Uterus (tissue), 4 donors: ENCODE measurements around the gene MMD. TPM values are rescaled to one million over a fixed set of nuclear protein-coding genes. Genes with fewer than 3 reads are reported as not detected.
"Not testable (repeated sequence)": the region's sequence is repeated elsewhere in the genome, so short reads cannot be mapped to it uniquely, and the experiment has no call there.

Experiments
- DNase-seq, 2 donors: peaks; one replicate each; pipeline ENCODE4 v3.0.0-alpha.2; 2019 to 2020
- H3K27ac ChIP-seq, 2 donors: fragments of 200-600 bp; sonication (generic); 1 replicate in 1 of 2; 2 replicates in 1 of 2; pipeline ENCODE4 v1.5.1; 2016 to 2018
- H3K27me3 ChIP-seq, 2 donors: fragments of 200-600 bp; sonication (generic); one replicate each; pipeline ENCODE4 v1.5.1; 2018 to 2019; ENCODE audit warnings: control low read depth in 1 of 2
- H3K36me3 ChIP-seq, 2 donors: fragments of 200-600 bp; sonication (generic); one replicate each; pipeline ENCODE4 v1.5.1; 2019; ENCODE audit warnings: control low read depth in 1 of 2
- H3K4me1 ChIP-seq, 2 donors: fragments of 200-600 bp; sonication (generic); one replicate each; pipeline ENCODE4 v1.5.1; 2018 to 2019; ENCODE audit warnings: control low read depth in 1 of 2
- H3K4me3 ChIP-seq, 2 donors: fragments of 200-600 bp; sonication (generic); 1 replicate in 1 of 2; 2 replicates in 1 of 2; pipeline ENCODE4 v1.5.1; 2018 to 2019; ENCODE audit warnings: mild to moderate bottlenecking in 1 of 2
- H3K9me3 ChIP-seq, 2 donors: fragments of 200-600 bp; sonication (generic); one replicate each; pipeline ENCODE4 v1.5.1; 2019; ENCODE audit warnings: control low read depth in 1 of 2
- POLR2A ChIP-seq, 2 donors: fragments of 450-650 bp; IDR thresholded peaks; one replicate each; pipeline ENCODE4 v1.6.1; 2016; ENCODE audit warnings: antibody characterized with exemption in 2 of 2, mild to moderate bottlenecking in 1 of 2, moderate library complexity in 1 of 2
- intact Hi-C: fragments of 100-400 bp; cut with DNase I; formaldehyde crosslinking; loops from one replicate; pipeline ENCODE4 v1.15.1; 2023; ENCODE audit warnings: low total_unique reads
- total RNA-seq, 4 donors: library from RNA; depleted of rRNA in 3 of 4; stranded (reverse); fragments of >200 nt in 3 of 4; gene quantifications; one replicate each; pipeline versions ENCODE4 v1.1.0 to v1.2.4, GENCODE V29; 2014 to 2023
- TF ChIP-seq, protein P1 (sequence below), 4 experiments: fragments of 200-600 bp in 2 of 4; fragments of 450-650 bp in 2 of 4; sonication (generic) in 2 of 4; IDR thresholded peaks; one replicate each; pipeline ENCODE4 v1.5.1; 2016 to 2019; ENCODE audit warnings: antibody characterized with exemption in 4 of 4, mild to moderate bottlenecking in 2 of 4, moderate library complexity in 1 of 4
- donor health status: DM: yes; HTN: yes; CAD: no.

Gene MMD
- total RNA-seq, 4 donors from 2014 or later = 1.3 to 27.9 (median 14.2) TPM

DNA sequence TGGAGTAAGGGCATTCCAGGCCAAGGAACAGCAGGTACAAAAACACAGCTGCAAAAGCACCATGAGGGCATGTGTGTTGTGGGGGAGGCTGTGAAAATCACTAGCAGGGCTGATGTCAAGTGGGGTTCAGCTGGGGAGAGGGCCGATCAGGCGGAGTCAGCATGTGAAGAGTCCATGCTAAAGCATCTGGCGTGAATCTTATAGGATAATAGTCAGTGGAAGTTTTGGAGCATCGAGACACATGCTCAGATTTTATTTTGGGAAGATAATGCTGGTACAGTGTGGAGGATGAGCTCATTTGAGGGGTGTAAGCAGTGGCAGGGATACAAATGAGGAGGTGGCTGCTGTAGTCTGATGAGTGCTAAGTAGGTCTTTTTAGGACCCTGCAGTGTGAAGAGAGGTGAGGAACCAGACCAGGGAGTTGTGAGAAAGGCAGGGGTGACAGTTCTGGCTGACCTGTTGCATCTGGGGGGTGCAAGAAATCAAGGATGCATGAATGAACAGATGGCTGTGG is 30.3 kb downstream of the MMD start:
- H3K27me3 ChIP-seq = no peaks in the 10 kb centered on the region
- peaks cover 0 to 3% of the 10 kb centered on the region in 2 donors for H3K4me1 ChIP-seq
- H3K4me3 ChIP-seq = no peak overlapping the region
- DNase-seq = no peak
- H3K36me3 ChIP-seq = no peaks in the 10 kb centered on the region
- no peak for TF ChIP-seq POLR2A (IDR thresholded peaks at IDR 0.05)
- TF ChIP-seq, protein P1, sequence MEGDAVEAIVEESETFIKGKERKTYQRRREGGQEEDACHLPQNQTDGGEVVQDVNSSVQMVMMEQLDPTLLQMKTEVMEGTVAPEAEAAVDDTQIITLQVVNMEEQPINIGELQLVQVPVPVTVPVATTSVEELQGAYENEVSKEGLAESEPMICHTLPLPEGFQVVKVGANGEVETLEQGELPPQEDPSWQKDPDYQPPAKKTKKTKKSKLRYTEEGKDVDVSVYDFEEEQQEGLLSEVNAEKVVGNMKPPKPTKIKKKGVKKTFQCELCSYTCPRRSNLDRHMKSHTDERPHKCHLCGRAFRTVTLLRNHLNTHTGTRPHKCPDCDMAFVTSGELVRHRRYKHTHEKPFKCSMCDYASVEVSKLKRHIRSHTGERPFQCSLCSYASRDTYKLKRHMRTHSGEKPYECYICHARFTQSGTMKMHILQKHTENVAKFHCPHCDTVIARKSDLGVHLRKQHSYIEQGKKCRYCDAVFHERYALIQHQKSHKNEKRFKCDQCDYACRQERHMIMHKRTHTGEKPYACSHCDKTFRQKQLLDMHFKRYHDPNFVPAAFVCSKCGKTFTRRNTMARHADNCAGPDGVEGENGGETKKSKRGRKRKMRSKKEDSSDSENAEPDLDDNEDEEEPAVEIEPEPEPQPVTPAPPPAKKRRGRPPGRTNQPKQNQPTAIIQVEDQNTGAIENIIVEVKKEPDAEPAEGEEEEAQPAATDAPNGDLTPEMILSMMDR (IDR thresholded peaks at IDR 0.05) = no peak
- intact Hi-C loops = no loop called here
- H3K9me3 ChIP-seq = no peaks in the 10 kb centered on the region
- no peak overlapping the region for H3K27ac ChIP-seq

DNA sequence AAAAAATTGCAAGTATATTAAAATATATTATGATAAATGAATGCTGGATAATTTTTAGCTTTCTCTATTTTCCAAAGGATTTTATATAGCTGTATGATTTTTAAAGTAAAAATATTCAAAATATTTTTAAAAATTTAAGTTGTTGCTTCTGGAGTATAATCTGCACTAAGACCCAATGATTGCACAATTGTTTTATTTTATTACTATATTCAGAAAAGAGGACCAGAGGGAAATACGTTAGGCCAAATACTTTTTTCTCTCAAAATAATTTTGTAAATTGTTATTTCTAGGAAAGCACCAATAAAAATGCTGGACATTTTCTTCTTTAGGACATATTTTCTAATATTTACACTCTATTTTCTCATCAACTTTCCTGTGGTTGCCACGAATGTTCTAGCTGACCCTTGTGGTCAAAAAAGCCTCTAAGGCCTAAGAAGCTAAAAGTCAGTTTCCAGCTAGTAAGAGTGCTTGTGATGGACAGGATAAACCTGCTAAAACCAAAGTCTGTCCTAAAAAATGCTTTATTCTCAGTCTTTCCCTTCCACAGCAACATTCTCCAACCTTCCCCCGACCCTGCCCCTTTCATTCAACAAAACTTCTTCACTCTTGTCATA is 31.2 kb downstream of the MMD start:
- H3K4me3 ChIP-seq = no peak overlapping the region
- intact Hi-C loops = no loop called here
- H3K36me3 ChIP-seq = no peaks in the 10 kb centered on the region
- H3K27ac ChIP-seq = no peak overlapping the region
- peaks cover 0 to 3% of the 10 kb centered on the region in 2 donors for H3K4me1 ChIP-seq
- DNase-seq = no peak
- H3K9me3 ChIP-seq = no peaks in the 10 kb centered on the region
- TF ChIP-seq, protein P1 (IDR thresholded peaks at IDR 0.05) = no peak
- no peaks in the 10 kb centered on the region for H3K27me3 ChIP-seq

DNA sequence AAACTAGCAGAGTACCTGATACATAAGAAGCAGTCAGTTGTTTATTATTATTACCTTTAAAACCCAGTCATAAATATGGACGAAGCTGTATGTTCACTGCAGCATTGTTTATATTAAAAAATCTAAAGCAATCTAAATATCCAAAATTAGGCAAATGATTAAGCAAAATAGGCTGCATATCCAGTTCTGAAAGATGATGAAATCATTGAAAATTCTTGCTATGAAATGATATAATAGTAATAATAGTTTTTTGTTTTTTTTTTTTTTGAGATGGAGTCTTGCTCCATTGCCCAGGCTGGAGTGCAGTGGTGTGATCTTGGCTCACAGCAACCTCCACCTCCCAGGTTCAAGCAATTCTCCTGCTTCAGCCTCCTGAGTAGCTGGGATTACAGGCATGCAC is 31.9 kb downstream of the MMD start:
- H3K36me3 ChIP-seq, DNase-seq, H3K4me1 ChIP-seq, H3K4me3 ChIP-seq, H3K27ac ChIP-seq, H3K27me3 ChIP-seq, H3K9me3 ChIP-seq, intact Hi-C loops: not testable (repeated sequence)

DNA sequence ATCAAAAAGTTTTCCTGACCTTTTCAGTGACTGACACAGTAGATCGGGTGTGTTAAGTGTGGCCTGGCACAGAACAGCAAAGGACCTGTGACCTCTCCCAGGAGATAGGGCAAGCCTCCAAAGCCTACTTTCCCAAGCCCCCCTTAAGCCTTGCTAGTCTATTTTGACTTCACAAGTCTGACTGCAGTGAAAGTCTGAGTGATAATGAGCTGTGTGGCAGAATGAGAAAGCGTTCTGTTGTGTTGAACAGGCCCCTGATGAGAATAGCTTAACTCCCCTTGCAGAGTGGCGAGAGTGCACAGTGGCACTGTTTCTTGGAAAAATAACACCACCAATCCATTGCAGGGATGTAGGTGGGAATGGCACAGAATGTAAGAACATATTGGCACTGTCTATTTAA is 32.8 kb downstream of the MMD start:
- H3K36me3 ChIP-seq = no peaks in the 10 kb centered on the region
- H3K4me3 ChIP-seq = no peak overlapping the region
- H3K9me3 ChIP-seq = no peaks in the 10 kb centered on the region
- no peaks in the 10 kb centered on the region for H3K27me3 ChIP-seq
- no peak for DNase-seq
- no peak overlapping the region for H3K27ac ChIP-seq
- no peak for TF ChIP-seq POLR2A (IDR thresholded peaks at IDR 0.05)
- TF ChIP-seq, protein P1 (IDR thresholded peaks at IDR 0.05) = no peak
- no peaks in the 10 kb centered on the region for H3K4me1 ChIP-seq
- intact Hi-C loops = no loop called here

DNA sequence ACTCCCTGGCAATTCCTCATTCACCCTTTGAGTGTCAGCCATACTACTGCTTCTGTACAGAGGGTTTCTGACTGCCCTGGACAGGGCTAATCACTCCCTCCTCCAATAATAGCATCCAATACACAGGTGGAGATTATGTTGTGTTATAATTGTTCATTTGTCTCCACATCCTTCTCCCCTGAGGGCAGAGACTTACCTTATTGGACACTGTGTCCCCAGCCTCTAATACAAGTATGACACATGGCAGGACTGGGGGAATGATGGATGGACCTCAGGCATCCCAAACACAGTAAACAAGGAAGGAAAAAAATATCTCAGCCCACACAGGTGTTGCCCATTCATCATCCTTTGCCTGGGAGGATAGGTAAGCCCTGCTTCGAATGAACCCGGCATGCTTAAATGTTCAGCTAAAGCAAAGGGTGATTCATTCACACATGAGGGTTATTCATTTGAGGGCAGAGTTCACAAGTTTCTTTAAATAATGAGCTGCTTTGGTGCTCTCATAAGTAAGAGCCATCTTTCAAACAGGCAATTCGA is 34.8 kb downstream of the MMD start:
- intact Hi-C loops = no loop called here
- Histone ChIP-seq H3K27me3 (no peaks in the 10 kb centered on the region), H3K36me3 (no peaks in the 10 kb centered on the region), H3K9me3 (no peaks in the 10 kb centered on the region), H3K4me1 (no peaks in the 10 kb centered on the region), H3K4me3 (no peak overlapping the region), H3K27ac (no peak overlapping the region)
- no peak for DNase-seq
- no peak for TF ChIP-seq POLR2A (IDR thresholded peaks at IDR 0.05)
- TF ChIP-seq, protein P1 (IDR thresholded peaks at IDR 0.05) = no peak
